Measurements from ENCODE around the gene NMT1. TPM values are rescaled to one million over a fixed set of nuclear protein-coding genes. Genes with fewer than 3 reads are reported as not detected.

The NMT1 gene
- total RNA-seq, 1 donor from 2014 or later = 101 TPM

DNA sequence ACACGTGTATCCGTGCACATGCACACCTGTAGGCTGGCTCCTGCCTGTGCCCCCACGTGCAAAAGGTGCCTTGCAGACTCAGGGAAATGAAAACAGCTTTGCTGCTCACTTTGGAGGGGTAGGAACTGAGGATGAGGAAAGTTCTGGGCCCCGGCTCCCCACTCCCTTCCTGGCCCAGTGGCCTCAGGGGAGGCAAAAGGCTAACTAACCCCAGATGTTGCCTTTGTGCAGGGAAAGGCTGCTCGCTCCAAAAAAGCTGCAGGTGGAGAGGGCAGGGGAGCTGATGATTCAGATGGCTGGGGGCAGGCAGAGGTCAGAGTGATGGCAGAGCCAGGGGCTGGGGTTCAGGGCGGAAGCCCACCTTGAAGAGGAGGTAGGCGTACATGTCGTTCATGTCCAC is 58.8 kb downstream of the NMT1 start:
- Histone ChIP-seq H2AFZ (replicated peaks) (no peak overlapping the region), H3K36me3 (no peaks in the 10 kb centered on the region), H3K4me1 (no peaks in the 10 kb centered on the region), H3K27me3 (no peaks in the 10 kb centered on the region), H3K27ac (no peak overlapping the region), H3K4me3 (no peak overlapping the region), H3K4me2 (no peak overlapping the region), H4K20me1 (ENCODE audit: low read depth) (no peaks in the 10 kb centered on the region), H3K9me3 (ENCODE audit: low read depth) (no peaks in the 10 kb centered on the region), H3F3A (ENCODE audit: low read depth) (no peaks in the 10 kb centered on the region), H3K79me2 (ENCODE audit: low read depth) (no peaks in the 10 kb centered on the region), H3K9ac (no peak overlapping the region)
- Mint-ChIP-seq H3K4me3 (no peak overlapping the region), H3K36me3 (no peaks in the 10 kb centered on the region), H3K4me1 (peaks cover 26% of the 10 kb centered on the region), H3K27me3 (ENCODE audit: insufficient read depth, low read depth) (peaks cover 2% of the 10 kb centered on the region), H3K27ac (no peak overlapping the region), H3K9me3 (no peaks in the 10 kb centered on the region)
- DNase-seq (ENCODE audit: low spot score) = no peak
- TF ChIP-seq EZH2phosphoT487 (IDR thresholded peaks at IDR 0.05) = no peak
- TF ChIP-seq, protein P1, sequence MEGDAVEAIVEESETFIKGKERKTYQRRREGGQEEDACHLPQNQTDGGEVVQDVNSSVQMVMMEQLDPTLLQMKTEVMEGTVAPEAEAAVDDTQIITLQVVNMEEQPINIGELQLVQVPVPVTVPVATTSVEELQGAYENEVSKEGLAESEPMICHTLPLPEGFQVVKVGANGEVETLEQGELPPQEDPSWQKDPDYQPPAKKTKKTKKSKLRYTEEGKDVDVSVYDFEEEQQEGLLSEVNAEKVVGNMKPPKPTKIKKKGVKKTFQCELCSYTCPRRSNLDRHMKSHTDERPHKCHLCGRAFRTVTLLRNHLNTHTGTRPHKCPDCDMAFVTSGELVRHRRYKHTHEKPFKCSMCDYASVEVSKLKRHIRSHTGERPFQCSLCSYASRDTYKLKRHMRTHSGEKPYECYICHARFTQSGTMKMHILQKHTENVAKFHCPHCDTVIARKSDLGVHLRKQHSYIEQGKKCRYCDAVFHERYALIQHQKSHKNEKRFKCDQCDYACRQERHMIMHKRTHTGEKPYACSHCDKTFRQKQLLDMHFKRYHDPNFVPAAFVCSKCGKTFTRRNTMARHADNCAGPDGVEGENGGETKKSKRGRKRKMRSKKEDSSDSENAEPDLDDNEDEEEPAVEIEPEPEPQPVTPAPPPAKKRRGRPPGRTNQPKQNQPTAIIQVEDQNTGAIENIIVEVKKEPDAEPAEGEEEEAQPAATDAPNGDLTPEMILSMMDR (IDR thresholded peaks at IDR 0.05) = no peak
- no peak for TF ChIP-seq EZH2 (IDR thresholded peaks at IDR 0.05)

DNA sequence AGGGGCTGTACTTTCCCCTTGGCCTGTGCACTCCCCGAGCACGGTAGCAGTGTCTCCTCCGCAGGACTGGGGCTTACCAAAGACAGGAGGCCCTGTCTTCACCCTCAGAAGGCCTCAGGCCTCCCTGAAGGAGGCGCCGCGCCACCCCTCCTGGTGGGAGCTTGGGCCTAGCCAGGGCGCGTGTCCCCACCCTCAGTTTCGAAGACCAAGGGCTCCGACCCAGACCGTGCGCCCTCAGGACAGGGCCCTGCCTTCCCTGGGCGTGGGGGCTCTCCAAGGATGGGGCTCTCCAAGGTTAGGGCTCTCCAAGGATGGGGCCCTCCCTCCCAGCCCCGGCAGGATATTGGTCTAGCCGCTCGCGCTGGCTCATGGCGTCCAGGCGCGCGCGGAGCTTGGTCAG is 59.4 kb downstream of the NMT1 start:
- TF ChIP-seq, protein P1 (IDR thresholded peaks at IDR 0.05) = no peak
- no peak for TF ChIP-seq EZH2 (IDR thresholded peaks at IDR 0.05)
- no peak for TF ChIP-seq EZH2phosphoT487 (IDR thresholded peaks at IDR 0.05)
- Histone ChIP-seq H4K20me1 (ENCODE audit: low read depth) (no peaks in the 10 kb centered on the region), H3K4me2 (no peak overlapping the region), H2AFZ (replicated peaks) (no peak overlapping the region), H3K4me1 (no peaks in the 10 kb centered on the region), H3K9ac (no peak overlapping the region), H3K27me3 (no peaks in the 10 kb centered on the region), H3K36me3 (no peaks in the 10 kb centered on the region), H3K79me2 (ENCODE audit: low read depth) (no peaks in the 10 kb centered on the region), H3K4me3 (no peak overlapping the region), H3F3A (ENCODE audit: low read depth) (no peaks in the 10 kb centered on the region), H3K27ac (no peak overlapping the region), H3K9me3 (ENCODE audit: low read depth) (no peaks in the 10 kb centered on the region)
- no peak overlapping the region for H3K4me3 Mint-ChIP-seq
- no peak overlapping the region for H3K27ac Mint-ChIP-seq
- peaks cover 3% of the 10 kb centered on the region for H3K27me3 Mint-ChIP-seq (ENCODE audit: insufficient read depth, low read depth)
- H3K36me3 Mint-ChIP-seq = no peaks in the 10 kb centered on the region
- H3K4me1 Mint-ChIP-seq = peaks cover 24% of the 10 kb centered on the region
- DNase-seq (ENCODE audit: low spot score) = no peak
- no peaks in the 10 kb centered on the region for H3K9me3 Mint-ChIP-seq

DNA sequence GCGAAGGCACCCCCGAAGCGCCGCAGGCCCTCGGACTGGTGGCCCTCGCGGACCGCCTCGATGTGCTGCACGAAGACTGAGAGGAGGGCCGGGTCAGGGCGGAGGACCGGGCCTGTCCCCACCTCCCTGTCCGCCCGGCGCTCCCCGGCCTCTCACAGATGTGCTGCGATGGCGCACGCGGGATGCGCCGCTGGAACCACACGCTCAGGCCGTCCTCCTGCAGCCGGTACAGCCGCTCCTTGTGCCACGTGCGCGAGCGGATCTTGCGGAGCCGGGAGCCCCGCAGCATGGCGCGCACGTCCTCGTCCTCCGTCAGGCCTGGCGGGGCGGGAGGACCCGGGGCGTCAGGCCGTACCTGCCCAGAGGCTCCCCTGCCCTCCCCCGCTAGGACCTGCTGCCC is 59.9 kb downstream of the NMT1 start:
- H3K4me2 ChIP-seq = no peak overlapping the region

More for the DNA sequence above, 59.9 kb downstream of the NMT1 start:
- H3K36me3 ChIP-seq = no peaks in the 10 kb centered on the region
- no peak for TF ChIP-seq EZH2 (IDR thresholded peaks at IDR 0.05)
- TF ChIP-seq, protein P1 (IDR thresholded peaks at IDR 0.05) = no peak
- TF ChIP-seq EZH2phosphoT487 (IDR thresholded peaks at IDR 0.05) = no peak
- H3K9ac ChIP-seq = no peak overlapping the region
- no peaks in the 10 kb centered on the region for H3K9me3 ChIP-seq (ENCODE audit: low read depth)
- H4K20me1 ChIP-seq (ENCODE audit: low read depth) = no peaks in the 10 kb centered on the region
- Mint-ChIP-seq H3K27me3 (ENCODE audit: insufficient read depth, low read depth) (peaks cover 5% of the 10 kb centered on the region), H3K9me3 (no peaks in the 10 kb centered on the region), H3K4me1 (peaks cover 19% of the 10 kb centered on the region), H3K36me3 (no peaks in the 10 kb centered on the region), H3K27ac (no peak overlapping the region), H3K4me3 (no peak overlapping the region)
- no peak overlapping the region for H3K4me3 ChIP-seq
- H2AFZ ChIP-seq (replicated peaks) = no peak overlapping the region
- H3K27me3 ChIP-seq = no peaks in the 10 kb centered on the region
- no peak for DNase-seq (ENCODE audit: low spot score)
- H3K27ac ChIP-seq = no peak overlapping the region
- no peaks in the 10 kb centered on the region for H3K4me1 ChIP-seq
- no peaks in the 10 kb centered on the region for H3F3A ChIP-seq (ENCODE audit: low read depth)
- H3K79me2 ChIP-seq (ENCODE audit: low read depth) = no peaks in the 10 kb centered on the region

Measured in neural progenitor cell (in vitro differentiated cells).